DND-41 (cell line): ENCODE measurements around the gene GBX1.

Experiments used
- ATAC-seq: fragments of 200-7000 bp; cut with Tn5 transposase; 3 replicates; pipeline ENCODE4 v1.9.1; 2021; ENCODE audit warnings: low read depth; ENCODE audit not compliant: insufficient read depth
- DNase-seq: peaks from one replicate; pipeline ENCODE4 v3.0.0-alpha.2; 2020
- H2AFZ ChIP-seq: 2 replicates; pipeline ENCODE4 v1.6.0; 2012; ENCODE audit warnings: low read depth, low read length
- H3K27ac ChIP-seq: 2 replicates; pipeline ENCODE4 v1.5.1; 2012; ENCODE audit warnings: low read length, inconsistent platforms
- H3K27me3 ChIP-seq: fragments of 200-600 bp; sonication (generic); 2 replicates; pipeline ENCODE4 v1.6.0; 2012; ENCODE audit warnings: low read length, mild to moderate bottlenecking, inconsistent platforms; ENCODE audit not compliant: insufficient read depth, poor library complexity
- H3K36me3 ChIP-seq: 2 replicates; pipeline ENCODE4 v1.5.1; 2012; ENCODE audit warnings: low read length, inconsistent platforms; ENCODE audit not compliant: insufficient read depth
- H3K4me1 ChIP-seq: 2 replicates; pipeline ENCODE4 v1.5.1; 2012; ENCODE audit warnings: mild to moderate bottlenecking, low read length; ENCODE audit not compliant: insufficient read depth
- H3K4me2 ChIP-seq: 2 replicates; pipeline ENCODE4 v1.6.0; 2012; ENCODE audit warnings: mild to moderate bottlenecking, moderate library complexity, low read length, inconsistent platforms; ENCODE audit not compliant: insufficient read depth
- H3K4me3 ChIP-seq, 2 experiments: fragments of 200-600 bp in 1 of 2; shearing (Covaris generic) in 1 of 2; 2 replicates each; pipeline ENCODE4 v1.5.1; 2012 to 2016; ENCODE audit warnings: inconsistent platforms in 2 of 2, low read length in 2 of 2, mild to moderate bottlenecking in 2 of 2, low read depth in 1 of 2, moderate library complexity in 1 of 2
- H3K79me2 ChIP-seq: 2 replicates; pipeline ENCODE4 v1.6.0; 2012; ENCODE audit warnings: low read length, inconsistent platforms; ENCODE audit not compliant: insufficient read depth
- H3K9ac ChIP-seq: 2 replicates; pipeline ENCODE4 v1.6.0; 2012; ENCODE audit warnings: low read depth, mild to moderate bottlenecking, inconsistent platforms, low read length, moderate library complexity
- H3K9me3 ChIP-seq: 2 replicates; pipeline ENCODE4 v1.5.1; 2012; ENCODE audit warnings: low read length, moderate library complexity, mild to moderate bottlenecking, inconsistent platforms; ENCODE audit not compliant: insufficient read depth, severe bottlenecking
- H4K20me1 ChIP-seq: 2 replicates; pipeline ENCODE4 v1.6.0; 2012; ENCODE audit warnings: low read length; ENCODE audit not compliant: insufficient read depth
- CTCF ChIP-seq: IDR thresholded peaks from 2 replicates; pipeline ENCODE4 v1.5.1; 2012; ENCODE audit warnings: borderline replicate concordance, low read length, moderate library complexity, mild to moderate bottlenecking; ENCODE audit not compliant: poor library complexity, severe bottlenecking; ENCODE audit errors: extremely low read depth
- EZH2 ChIP-seq: IDR thresholded peaks from 3 replicates; pipeline ENCODE4 v1.6.1; 2012; ENCODE audit warnings: borderline replicate concordance, low read depth, mild to moderate bottlenecking, moderate library complexity, low read length, inconsistent platforms; ENCODE audit not compliant: severe bottlenecking

GBX1 gene

DNA sequence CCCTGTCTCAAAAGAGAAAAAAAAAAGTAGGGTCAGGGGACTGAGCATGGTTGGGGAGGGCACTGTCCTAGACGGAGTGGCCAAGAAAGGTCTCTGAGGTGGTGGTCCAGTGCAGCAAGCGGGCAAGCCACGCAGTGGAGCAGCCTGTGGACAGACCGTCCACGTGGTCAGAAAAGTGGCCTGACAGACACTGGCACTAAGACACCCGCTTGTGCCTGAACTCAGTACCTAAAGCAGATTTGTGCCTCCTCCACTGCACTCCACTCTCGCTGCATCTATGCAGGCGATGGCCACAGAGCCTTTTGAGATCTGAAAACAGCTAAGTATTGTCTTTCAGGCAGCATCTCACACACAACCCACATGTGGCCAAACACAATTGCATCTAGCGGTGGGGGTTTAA is 10.7 kb upstream of the GBX1 start:
- Histone ChIP-seq H3K9me3 (no peaks in the 10 kb centered on the region), H3K4me3 (no peak overlapping the region), H3K36me3 (no peaks in the 10 kb centered on the region), H3K79me2 (no peaks in the 10 kb centered on the region), H3K4me2 (no peak overlapping the region), H4K20me1 (0 out of 2 replicates have a peak, but pooled peaks cover 6% of the 10 kb centered on the region), H3K27ac (no peak overlapping the region), H3K27me3 (peaks cover 16% of the 10 kb centered on the region), H3K4me1 (no peaks in the 10 kb centered on the region), H3K9ac (no peak overlapping the region), H2AFZ (no peak overlapping the region)
- no peak for DNase-seq
- no peak for ATAC-seq
- TF ChIP-seq CTCF (no peak), EZH2 (no peak)

DNA sequence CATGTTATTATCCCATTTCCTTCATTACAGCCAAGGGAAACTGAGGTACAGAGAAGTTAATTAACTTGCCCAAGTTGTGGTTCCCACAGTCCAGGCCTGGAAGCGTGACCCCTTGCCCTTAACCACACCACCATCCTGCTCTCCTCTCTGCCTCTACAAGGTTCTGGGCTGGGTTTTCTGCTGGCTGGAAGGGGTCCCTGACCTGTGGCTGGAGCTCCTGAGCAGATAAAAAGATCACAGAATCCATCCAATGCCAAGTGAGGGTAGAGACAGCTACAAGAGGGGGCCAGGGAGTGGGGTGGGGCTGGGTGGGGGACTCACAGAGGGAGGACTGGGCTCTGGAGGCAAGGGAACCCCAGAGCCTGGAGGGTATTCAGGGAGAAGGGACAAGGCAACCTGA is 9.8 kb upstream of the GBX1 start:
- Histone ChIP-seq H3K4me2 (no peak overlapping the region), H3K4me1 (no peaks in the 10 kb centered on the region; the same call in 1 of the 2 replicates), H3K36me3 (no peaks in the 10 kb centered on the region), H3K4me3 (no peak overlapping the region), H3K27me3 (peaks cover 16% of the 10 kb centered on the region), H3K9ac (no peak overlapping the region), H4K20me1 (0 out of 2 replicates have a peak, but pooled peaks cover 6% of the 10 kb centered on the region), H3K79me2 (no peaks in the 10 kb centered on the region), H2AFZ (no peak overlapping the region), H3K9me3 (no peaks in the 10 kb centered on the region), H3K27ac (no peak overlapping the region)
- TF ChIP-seq EZH2 (no peak), CTCF (no peak)
- DNase-seq (no peak), ATAC-seq (no peak)

- Histone ChIP-seq H3K4me3 (no peak overlapping the region), H2AFZ (no peak overlapping the region), H3K27me3 (peaks cover 16% of the 10 kb centered on the region)
Observed at GRCh38 chr7:151176401-151176800, 8.9 kb upstream of the GBX1 start.

More at GRCh38 chr7:151176401-151176800, 8.9 kb upstream of the GBX1 start:
- H3K4me2 ChIP-seq, result no peak overlapping the region
- 0 out of 2 replicates have a peak, but pooled peaks cover 6% of the 10 kb centered on the region for H4K20me1 ChIP-seq
- ATAC-seq (no peak), DNase-seq (no peak)
- TF ChIP-seq CTCF (no peak), EZH2 (no peak)
- H3K9me3 ChIP-seq, result no peaks in the 10 kb centered on the region
- no peaks in the 10 kb centered on the region for H3K79me2 ChIP-seq
- H3K27ac ChIP-seq, result no peak overlapping the region
- no peaks in the 10 kb centered on the region; the same call in 1 of the 2 replicates for H3K4me1 ChIP-seq
- no peaks in the 10 kb centered on the region for H3K36me3 ChIP-seq
- H3K9ac ChIP-seq, result no peak overlapping the region
